Ishikawa (cell line): ENCODE data around the gene HLA-DOA.

Experiments used
- CEBPB ChIP-seq: IDR thresholded peaks from 2 replicates; pipeline ENCODE4 v1.6.1; 2012
- CREB1 ChIP-seq: IDR thresholded peaks from 2 replicates; pipeline ENCODE4 v1.6.1; 2012; ENCODE audit warnings: low read depth
- EGR1 ChIP-seq: IDR thresholded peaks from 2 replicates; pipeline ENCODE4 v1.6.1; 2012
- EP300 ChIP-seq: IDR thresholded peaks from 2 replicates; pipeline ENCODE4 v1.6.1; 2012; ENCODE audit warnings: borderline replicate concordance
- FOXM1 ChIP-seq: IDR thresholded peaks from 2 replicates; pipeline ENCODE4 v1.6.1; 2012; ENCODE audit warnings: low read depth, borderline replicate concordance
- MAX ChIP-seq: IDR thresholded peaks from 2 replicates; pipeline ENCODE4 v1.6.1; 2012
- NFIC ChIP-seq: IDR thresholded peaks from 2 replicates; pipeline ENCODE4 v1.6.1; 2012
- RAD21 ChIP-seq: IDR thresholded peaks from 2 replicates; pipeline ENCODE4 v1.6.1; 2012; ENCODE audit warnings: low read depth
- REST ChIP-seq: IDR thresholded peaks from 2 replicates; pipeline ENCODE4 v1.6.1; 2012; ENCODE audit warnings: low read depth, mild to moderate bottlenecking
- TAF1 ChIP-seq: IDR thresholded peaks from 2 replicates; pipeline ENCODE4 v1.6.1; 2012; ENCODE audit warnings: low read depth, mild to moderate bottlenecking
- TCF12 ChIP-seq: IDR thresholded peaks from 2 replicates; pipeline ENCODE4 v1.6.1; 2012; ENCODE audit warnings: low read depth
- TEAD4 ChIP-seq: IDR thresholded peaks from 2 replicates; pipeline ENCODE4 v1.6.1; 2012
- USF1 ChIP-seq: IDR thresholded peaks from 2 replicates; pipeline ENCODE4 v1.6.1; 2012
- YY1 ChIP-seq: IDR thresholded peaks from 2 replicates; pipeline ENCODE4 v1.6.1; 2012; ENCODE audit warnings: low read depth
- ZBTB7A ChIP-seq: IDR thresholded peaks from 2 replicates; pipeline ENCODE4 v1.6.1; 2012; ENCODE audit warnings: low read depth

Gene HLA-DOA

GRCh38 chr6:33000055-33000454 lies 9.3 kb downstream of the HLA-DOA start:
- TF ChIP-seq RAD21 (peak; percentile 50), EGR1 (no peak)

- TF ChIP-seq EGR1 (no peak), REST (no peak)
Measured at GRCh38 chr6:32995448-32995847, 13.9 kb downstream of the HLA-DOA start.

- TF ChIP-seq MAX, result no peak
- no peak for TF ChIP-seq CEBPB
- no peak for TF ChIP-seq TEAD4
- no peak for TF ChIP-seq CREB1
- TF ChIP-seq USF1, result no peak
- no peak for TF ChIP-seq EP300
- TF ChIP-seq NFIC, result no peak
- TF ChIP-seq REST, result no peak
- TF ChIP-seq TCF12, result no peak
- no peak for TF ChIP-seq FOXM1
- no peak for TF ChIP-seq ZBTB7A
- TF ChIP-seq TAF1, result no peak
- no peak for TF ChIP-seq EGR1
Measured at GRCh38 chr6:32993363-32993973, 15.9 kb downstream of the HLA-DOA start.

GRCh38 chr6:32991972-32992371 lies 17.4 kb downstream of the HLA-DOA start:
- TF ChIP-seq CEBPB, result no peak
- no peak for TF ChIP-seq REST
- no peak for TF ChIP-seq RAD21
- no peak for TF ChIP-seq CREB1
- no peak for TF ChIP-seq TEAD4
- TF ChIP-seq EGR1, result no peak
- no peak for TF ChIP-seq TAF1
- TF ChIP-seq EP300, result no peak
- no peak for TF ChIP-seq NFIC
- no peak for TF ChIP-seq ZBTB7A
- TF ChIP-seq MAX, result no peak
- TF ChIP-seq FOXM1, result no peak
- no peak for TF ChIP-seq USF1
- TF ChIP-seq TCF12, result no peak
- TF ChIP-seq YY1, result no peak

- TF ChIP-seq FOXM1 (peak; percentile 45; the same call in 1 of the 2 replicates), TCF12 (no peak)
Measured at GRCh38 chr6:32989368-32989767, 20.0 kb downstream of the HLA-DOA start.
